ENCODE data around the gene ACADSB.

Gene ACADSB

DNA sequence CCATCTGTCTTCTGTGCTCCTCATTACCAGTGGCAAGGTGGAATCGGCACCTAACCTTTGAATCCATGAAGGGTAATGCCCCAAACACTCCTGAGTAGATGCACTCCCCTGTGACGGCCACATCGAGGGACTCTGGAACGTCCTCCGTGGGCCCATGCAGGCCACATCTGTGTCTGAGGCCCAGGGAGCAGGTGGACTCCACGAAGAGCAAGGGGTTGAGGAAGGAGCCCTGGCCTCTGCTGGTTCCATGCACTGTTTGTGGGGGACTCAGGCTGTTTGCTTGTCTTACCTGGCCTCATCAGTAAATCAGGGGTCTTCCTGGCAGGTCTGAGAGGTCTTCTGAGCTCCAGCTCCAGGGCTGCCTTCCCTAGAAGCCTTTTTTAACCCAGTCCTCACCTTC, 64.4 kb downstream of the ACADSB start:
- TF ChIP-seq, protein P1, sequence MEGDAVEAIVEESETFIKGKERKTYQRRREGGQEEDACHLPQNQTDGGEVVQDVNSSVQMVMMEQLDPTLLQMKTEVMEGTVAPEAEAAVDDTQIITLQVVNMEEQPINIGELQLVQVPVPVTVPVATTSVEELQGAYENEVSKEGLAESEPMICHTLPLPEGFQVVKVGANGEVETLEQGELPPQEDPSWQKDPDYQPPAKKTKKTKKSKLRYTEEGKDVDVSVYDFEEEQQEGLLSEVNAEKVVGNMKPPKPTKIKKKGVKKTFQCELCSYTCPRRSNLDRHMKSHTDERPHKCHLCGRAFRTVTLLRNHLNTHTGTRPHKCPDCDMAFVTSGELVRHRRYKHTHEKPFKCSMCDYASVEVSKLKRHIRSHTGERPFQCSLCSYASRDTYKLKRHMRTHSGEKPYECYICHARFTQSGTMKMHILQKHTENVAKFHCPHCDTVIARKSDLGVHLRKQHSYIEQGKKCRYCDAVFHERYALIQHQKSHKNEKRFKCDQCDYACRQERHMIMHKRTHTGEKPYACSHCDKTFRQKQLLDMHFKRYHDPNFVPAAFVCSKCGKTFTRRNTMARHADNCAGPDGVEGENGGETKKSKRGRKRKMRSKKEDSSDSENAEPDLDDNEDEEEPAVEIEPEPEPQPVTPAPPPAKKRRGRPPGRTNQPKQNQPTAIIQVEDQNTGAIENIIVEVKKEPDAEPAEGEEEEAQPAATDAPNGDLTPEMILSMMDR (IDR thresholded peaks at IDR 0.05; ENCODE audit: low read depth, low read length, missing control alignments), result no peak
- DNase-seq (ENCODE audit: low read depth), result no peak
- H3K4me3 ChIP-seq (ENCODE audit: low read depth, low read length), result no peak overlapping the region

DNA sequence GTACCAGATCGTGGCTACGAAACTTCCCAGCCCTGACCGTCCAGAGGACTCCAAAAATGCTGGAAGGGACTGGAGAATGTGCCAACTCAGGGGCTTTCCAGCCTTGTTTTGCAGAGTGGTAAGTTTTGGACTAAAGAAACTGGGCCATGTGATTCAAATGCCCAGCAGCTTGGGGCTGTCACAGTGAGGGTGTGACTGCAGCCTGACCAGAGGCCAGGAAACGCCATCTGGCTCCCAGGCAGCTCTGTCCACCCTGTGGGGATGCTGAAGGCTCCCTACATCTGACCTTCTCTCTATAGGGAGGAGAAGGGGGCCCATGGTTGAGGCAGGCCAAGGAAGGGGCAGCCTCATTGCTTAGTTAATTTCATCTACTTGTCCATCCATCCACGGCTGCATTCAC, 65.4 kb downstream of the ACADSB start:
- H3K4me3 ChIP-seq (ENCODE audit: low read depth, low read length), result no peak overlapping the region
- TF ChIP-seq, protein P1 (IDR thresholded peaks at IDR 0.05; ENCODE audit: low read depth, low read length, missing control alignments), result no peak
- DNase-seq (ENCODE audit: low read depth), result no peak

DNA sequence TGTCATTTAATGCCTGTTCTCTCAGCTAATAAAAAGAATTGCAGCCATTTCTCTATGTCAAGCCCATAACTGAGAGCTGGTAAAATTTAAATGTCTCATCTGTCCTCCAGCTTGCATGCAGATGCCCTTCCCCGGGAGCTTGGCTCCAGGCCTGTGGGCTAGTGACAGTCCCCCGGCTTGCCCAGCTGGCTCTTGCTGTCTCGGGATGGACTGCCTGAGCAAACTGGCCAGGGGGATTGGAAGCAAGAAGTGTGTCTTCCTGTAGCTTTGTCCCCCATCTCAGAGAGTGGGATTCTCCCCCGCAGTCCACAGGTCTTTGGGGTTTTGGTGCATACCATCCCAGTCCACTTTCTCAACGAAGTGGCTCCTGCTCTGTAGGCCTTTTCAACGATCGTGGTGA, 73.1 kb downstream of the ACADSB start:
- no peak for DNase-seq (ENCODE audit: low read depth)
- TF ChIP-seq, protein P1 (IDR thresholded peaks at IDR 0.05; ENCODE audit: low read depth, low read length, missing control alignments), result no peak

DNA sequence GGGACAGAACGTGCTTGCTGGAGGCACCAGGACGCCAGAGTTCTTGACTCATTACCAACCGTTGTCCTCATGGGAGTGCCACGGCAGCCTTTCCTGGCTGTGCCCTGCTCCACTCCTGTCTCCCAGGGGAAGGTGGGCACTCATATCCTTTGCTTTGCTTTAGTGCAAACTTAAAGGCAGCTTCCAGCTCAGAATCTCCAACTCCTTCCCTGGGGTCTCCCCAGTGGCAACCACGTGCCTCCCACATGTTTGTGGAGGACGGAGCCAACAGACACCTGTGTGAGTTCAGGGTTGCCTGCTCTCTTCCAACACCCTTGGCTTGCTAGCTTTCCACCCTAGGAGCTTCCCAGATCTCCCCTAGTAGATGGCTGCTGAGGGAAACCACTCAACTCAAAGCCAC, 75.0 kb downstream of the ACADSB start:
- TF ChIP-seq, protein P1 (IDR thresholded peaks at IDR 0.05; ENCODE audit: low read depth, low read length, missing control alignments), result no peak
- no peak overlapping the region for H3K4me3 ChIP-seq (ENCODE audit: low read depth, low read length)
- DNase-seq (ENCODE audit: low read depth), result no peak

More for the DNA sequence above, 73.1 kb downstream of the ACADSB start:
- H3K4me3 ChIP-seq (ENCODE audit: low read depth, low read length), result no peak overlapping the region

DNA sequence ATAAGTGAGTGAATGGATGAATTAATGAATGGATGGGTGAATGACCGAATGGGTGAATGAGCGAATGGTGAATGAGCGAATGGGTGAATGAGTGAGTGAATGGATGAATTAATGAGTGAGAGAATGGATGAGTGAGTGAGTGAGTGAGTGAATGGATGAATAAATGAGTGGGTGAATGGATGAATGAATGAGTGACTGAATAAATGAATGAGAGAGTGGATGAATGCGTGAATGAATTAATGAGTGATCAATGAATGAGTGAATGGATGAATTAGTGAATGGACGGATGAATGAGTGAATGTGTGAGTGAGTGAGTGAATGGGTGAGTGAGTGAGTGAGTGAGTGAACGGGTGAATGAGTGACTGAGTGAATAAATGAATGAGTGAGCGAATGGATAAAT, 77.5 kb downstream of the ACADSB start:
- TF ChIP-seq, protein P1 (IDR thresholded peaks at IDR 0.05; ENCODE audit: low read depth, low read length, missing control alignments), result no peak
- no peak for DNase-seq (ENCODE audit: low read depth)
- H3K4me3 ChIP-seq (ENCODE audit: low read depth, low read length), result no peak overlapping the region

DNA sequence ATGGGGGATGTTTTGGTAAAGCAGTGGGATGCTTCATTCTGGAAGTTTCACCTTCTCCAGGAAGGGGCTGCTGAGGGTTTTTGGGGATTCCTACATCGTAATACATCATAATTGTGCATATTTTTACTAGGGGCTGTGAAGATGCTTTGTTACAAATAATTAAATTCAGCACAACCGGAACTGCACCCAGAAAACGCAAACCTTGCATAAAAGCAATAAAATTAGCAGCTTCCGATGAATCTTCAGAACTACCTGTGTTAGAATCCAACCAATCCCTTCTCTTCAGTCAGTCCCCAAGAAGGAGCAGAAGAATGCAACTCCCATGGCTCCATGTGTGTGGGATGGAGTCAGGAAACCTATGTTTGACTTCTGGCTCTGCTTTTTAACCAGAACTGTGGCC, 78.5 kb downstream of the ACADSB start:
- no peak overlapping the region for H3K4me3 ChIP-seq (ENCODE audit: low read depth, low read length)
- no peak for DNase-seq (ENCODE audit: low read depth)
- TF ChIP-seq, protein P1 (IDR thresholded peaks at IDR 0.05; ENCODE audit: low read depth, low read length, missing control alignments), result no peak

DNA sequence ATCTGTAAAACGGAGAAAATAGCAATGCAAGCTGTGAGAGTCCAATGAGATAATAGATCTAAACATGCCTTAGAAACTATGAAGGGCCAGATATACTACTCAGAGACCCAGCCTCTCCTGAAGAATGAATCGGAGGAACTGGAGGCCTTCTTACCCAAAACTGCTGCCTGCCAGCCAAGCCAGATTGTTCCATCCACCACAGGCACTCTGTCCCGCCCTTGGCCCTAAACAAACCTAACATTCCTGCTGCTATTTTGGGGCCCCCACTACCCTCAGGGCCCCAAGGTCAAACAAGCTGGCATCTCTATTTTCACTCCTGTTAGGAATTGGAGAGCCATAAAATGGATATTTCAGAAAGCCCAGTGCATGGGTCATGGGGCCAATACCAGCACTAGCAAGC, 79.0 kb downstream of the ACADSB start:
- no peak for DNase-seq (ENCODE audit: low read depth)
- TF ChIP-seq, protein P1 (IDR thresholded peaks at IDR 0.05; ENCODE audit: low read depth, low read length, missing control alignments), result no peak
- no peak overlapping the region for H3K4me3 ChIP-seq (ENCODE audit: low read depth, low read length)

Measured in GM12864 (cell line).